B cell (primary cell): ENCODE measurements around the gene KANSL1L. TPM values are rescaled to one million over a fixed set of nuclear protein-coding genes. Genes with fewer than 3 reads are reported as not detected.

ENCODE experiments used
- ATAC-seq: fragments of 200-7000 bp; cut with Tn5 transposase; one replicate; pipeline ENCODE4 v1.10.0; 2021; ENCODE audit warnings: low read depth, mild to moderate bottlenecking, moderate number of reproducible peaks, moderate library complexity
- CTCF ChIA-PET: fragments of 350-600 bp; sonication (Branson Sonifier 250); formaldehyde crosslinking; loops from one replicate; lab custom pipeline; 2021; ENCODE audit warnings: antibody characterized with exemption, inconsistent platforms; lab: Charles Lee
- POLR2A ChIA-PET: fragments of 350-600 bp; sonication (Branson Sonifier 250); formaldehyde crosslinking; loops from one replicate; lab custom pipeline; 2021; ENCODE audit warnings: antibody characterized with exemption; lab: Charles Lee
- DNase-seq: peaks from one replicate; pipeline ENCODE4 v3.0.0; 2013
- H2AFZ ChIP-seq: 2 replicates; pipeline ENCODE4 v1.6.1; 2012; ENCODE audit warnings: mild to moderate bottlenecking, low read depth, low read length; ENCODE audit not compliant: insufficient read depth, poor library complexity, severe bottlenecking
- H3K27ac ChIP-seq, 2 donors: 1 replicate in 1 of 2; 2 replicates in 1 of 2; pipeline ENCODE4 v1.5.1; 2012 to 2013; ENCODE audit warnings: low read length in 2 of 2, mild to moderate bottlenecking in 2 of 2, moderate library complexity in 1 of 2
- H3K27me3 ChIP-seq, 4 experiments: fragments of 200-600 bp in 1 of 4; sonication (generic) in 1 of 4; replicated peaks in 1 of 4; 1 replicate in 2 of 4; 2 replicates in 2 of 4; pipeline versions ENCODE4 v1.6.1 to v1.7.0; 2013 to 2016; ENCODE audit warnings: low read length in 3 of 4, mild to moderate bottlenecking in 2 of 4, mixed read lengths in 1 of 4, moderate library complexity in 1 of 4; ENCODE audit not compliant: insufficient read depth in 4 of 4, control insufficient read depth in 3 of 4; ENCODE audit errors: control extremely low read depth in 1 of 4
- H3K36me3 ChIP-seq, 2 experiments: replicated peaks in 1 of 2; 1 replicate in 1 of 2; 2 replicates in 1 of 2; pipeline versions ENCODE4 v1.6.1 to v1.7.1; 2013; ENCODE audit warnings: low read length in 1 of 2; ENCODE audit not compliant: insufficient read depth in 2 of 2, control insufficient read depth in 1 of 2; ENCODE audit errors: control extremely low read depth in 1 of 2, extremely low read depth in 1 of 2
- H3K4me1 ChIP-seq, 2 donors: fragments of 200-600 bp in 1 of 2; sonication (generic) in 1 of 2; 1 replicate in 1 of 2; 2 replicates in 1 of 2; pipeline versions ENCODE4 v1.5.1 to v1.6.1; 2013 to 2017; ENCODE audit warnings: low read length in 2 of 2; ENCODE audit not compliant: control insufficient read depth in 2 of 2, insufficient read depth in 2 of 2
- H3K4me2 ChIP-seq: replicated peaks from 2 replicates; pipeline ENCODE3; 2012; ENCODE audit warnings: mild to moderate bottlenecking, low read depth, low read length; ENCODE audit not compliant: poor library complexity, severe bottlenecking
- H3K4me3 ChIP-seq, 5 experiments: fragments of 200-600 bp in 1 of 5; sonication (generic) in 1 of 5; 1 replicate in 3 of 5; 2 replicates in 2 of 5; pipeline versions ENCODE4 v1.5.1 to v1.7.0; 2011 to 2016; ENCODE audit warnings: low read length in 4 of 5, mild to moderate bottlenecking in 4 of 5, low read depth in 2 of 5, control low read depth in 1 of 5, moderate library complexity in 1 of 5; ENCODE audit not compliant: insufficient read depth in 1 of 5; ENCODE audit errors: control extremely low read depth in 1 of 5, extremely low read depth in 1 of 5
- H3K79me2 ChIP-seq: fragments of 200-600 bp; sonication (generic); one replicate; pipeline ENCODE4 v1.6.0; 2016; ENCODE audit warnings: low read length; ENCODE audit not compliant: control insufficient read depth, insufficient read depth
- H3K9ac ChIP-seq: fragments of 200-600 bp; sonication (generic); 2 replicates; pipeline ENCODE4 v1.6.1; 2017; ENCODE audit warnings: mild to moderate bottlenecking, low read length, moderate library complexity
- H3K9me3 ChIP-seq, 3 donors: one replicate each; pipeline versions ENCODE4 v1.6.1 to v1.7.1; 2013; ENCODE audit warnings: low read length in 2 of 3; ENCODE audit not compliant: control insufficient read depth in 2 of 3, insufficient read depth in 1 of 3; ENCODE audit errors: control extremely low read depth in 1 of 3
- H4K20me1 ChIP-seq: 2 replicates; pipeline ENCODE4 v1.6.0; 2012; ENCODE audit warnings: mild to moderate bottlenecking, low read length; ENCODE audit not compliant: insufficient read depth, control insufficient read depth, poor library complexity, severe bottlenecking
- H3K27ac Mint-ChIP-seq: one replicate; pipeline ENCODE4 v1.8.0; 2021; ENCODE audit warnings: mixed read lengths
- H3K27me3 Mint-ChIP-seq: one replicate; pipeline ENCODE4 v1.8.0; 2021; ENCODE audit warnings: mixed read lengths
- H3K4me1 Mint-ChIP-seq: one replicate; pipeline ENCODE4 v1.8.0; 2021; ENCODE audit warnings: mixed read lengths
- H3K4me3 Mint-ChIP-seq: one replicate; pipeline ENCODE4 v1.8.0; 2021; ENCODE audit warnings: mixed read lengths
- H3K9me3 Mint-ChIP-seq: one replicate; pipeline ENCODE4 v1.8.0; 2022; ENCODE audit warnings: mixed read lengths; ENCODE audit not compliant: insufficient read depth
- EZH2 ChIP-seq: IDR thresholded peaks from 2 replicates; pipeline ENCODE4 v1.6.1; 2012; ENCODE audit warnings: borderline replicate concordance, low read depth, mild to moderate bottlenecking, moderate library complexity, low read length; ENCODE audit not compliant: insufficient read depth, poor library complexity, severe bottlenecking
- intact Hi-C: fragments of 100-400 bp; cut with micrococcal nuclease; formaldehyde crosslinking; loops from one replicate; pipeline ENCODE4 v1.10.0; 2022
- polyA plus RNA-seq: library from polyadenylated mRNA; depleted of rRNA; stranded (reverse); fragments of >200 nt; gene quantifications from 2 replicates; pipeline ENCODE4 v1.2.3, GENCODE V29; 2012
- total RNA-seq, 2 donors: library from RNA; stranded (reverse); fragments of 120-200 nt in 1 of 2; gene quantifications; 1 replicate in 1 of 2; 2 replicates in 1 of 2; pipeline versions ENCODE4 v1.2.3 to v1.2.4, GENCODE V29; 2013 to 2022
- TF ChIP-seq, protein P1 (sequence below): fragments of 200-600 bp; IDR thresholded peaks from one replicate; pipeline ENCODE4 v1.8.0; 2022; ENCODE audit warnings: antibody characterized with exemption, mild to moderate bottlenecking

KANSL1L gene
- total and polyA plus RNA-seq, 2 donors (not counting 1 experiment from before 2014, with no cell fraction given) = 7.3 to 21.1 TPM

GRCh38 chr2:210147614-210148013, 23.6 kb downstream of the KANSL1L start:
- Histone ChIP-seq H3K9ac (no peak overlapping the region), H2AFZ (no peak overlapping the region), H3K4me2 (no peak overlapping the region), H4K20me1 (no peaks in the 10 kb centered on the region), H3K9me3 (peaks cover 0 to 3% (median 1%) of the 10 kb centered on the region in 3 donors), H3K27me3 (no peaks in the 10 kb centered on the region), H3K36me3 (peaks cover 0 to 5% of the 10 kb centered on the region in 2 experiments), H3K79me2 (peaks cover 24% of the 10 kb centered on the region), H3K4me1 (no peaks in the 10 kb centered on the region), H3K27ac (no peak overlapping the region), H3K4me3 (no peak overlapping the region)
- ChIA-PET POLR2A (no interaction called here), CTCF (no interaction called here)
- intact Hi-C loops = no loop called here
- Mint-ChIP-seq H3K27ac (no peak overlapping the region), H3K4me3 (no peak overlapping the region), H3K4me1 (peaks cover 2% of the 10 kb centered on the region), H3K9me3 (no peaks in the 10 kb centered on the region), H3K27me3 (no peaks in the 10 kb centered on the region)
- TF ChIP-seq, protein P1, sequence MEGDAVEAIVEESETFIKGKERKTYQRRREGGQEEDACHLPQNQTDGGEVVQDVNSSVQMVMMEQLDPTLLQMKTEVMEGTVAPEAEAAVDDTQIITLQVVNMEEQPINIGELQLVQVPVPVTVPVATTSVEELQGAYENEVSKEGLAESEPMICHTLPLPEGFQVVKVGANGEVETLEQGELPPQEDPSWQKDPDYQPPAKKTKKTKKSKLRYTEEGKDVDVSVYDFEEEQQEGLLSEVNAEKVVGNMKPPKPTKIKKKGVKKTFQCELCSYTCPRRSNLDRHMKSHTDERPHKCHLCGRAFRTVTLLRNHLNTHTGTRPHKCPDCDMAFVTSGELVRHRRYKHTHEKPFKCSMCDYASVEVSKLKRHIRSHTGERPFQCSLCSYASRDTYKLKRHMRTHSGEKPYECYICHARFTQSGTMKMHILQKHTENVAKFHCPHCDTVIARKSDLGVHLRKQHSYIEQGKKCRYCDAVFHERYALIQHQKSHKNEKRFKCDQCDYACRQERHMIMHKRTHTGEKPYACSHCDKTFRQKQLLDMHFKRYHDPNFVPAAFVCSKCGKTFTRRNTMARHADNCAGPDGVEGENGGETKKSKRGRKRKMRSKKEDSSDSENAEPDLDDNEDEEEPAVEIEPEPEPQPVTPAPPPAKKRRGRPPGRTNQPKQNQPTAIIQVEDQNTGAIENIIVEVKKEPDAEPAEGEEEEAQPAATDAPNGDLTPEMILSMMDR = no peak
- DNase-seq = no peak
- ATAC-seq = no peak

DNA sequence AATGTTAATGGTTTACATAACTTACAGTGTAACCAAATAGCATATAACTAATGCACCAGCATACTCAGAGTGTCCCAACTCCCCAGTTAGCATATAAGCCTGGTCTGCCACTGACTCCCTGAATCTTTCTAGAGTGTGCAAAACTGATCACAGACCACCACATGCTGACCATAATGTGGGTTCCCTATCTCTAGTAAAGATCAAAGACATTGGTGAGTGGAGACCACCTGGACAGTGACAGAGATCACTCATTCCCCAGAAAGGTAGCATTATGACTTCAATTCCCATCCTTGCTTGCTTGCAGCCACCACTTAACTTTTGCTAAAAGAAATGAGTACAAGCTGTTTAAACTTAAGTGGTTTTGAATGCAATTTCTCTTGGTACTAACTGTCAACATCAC, 39.0 kb downstream of the KANSL1L start:
- H3K4me2 ChIP-seq = no peak overlapping the region
- ChIA-PET POLR2A (no interaction called here), CTCF (no interaction called here)

More for the DNA sequence above, 39.0 kb downstream of the KANSL1L start:
- ATAC-seq (no peak), DNase-seq (no peak)
- no peaks in the 10 kb centered on the region for H4K20me1 ChIP-seq
- no peak overlapping the region for H3K9ac ChIP-seq
- intact Hi-C loops = no loop called here
- H3K9me3 ChIP-seq = no peaks in the 10 kb centered on the region
- Mint-ChIP-seq H3K4me1 (no peaks in the 10 kb centered on the region), H3K27me3 (no peaks in the 10 kb centered on the region), H3K9me3 (no peaks in the 10 kb centered on the region), H3K27ac (no peak overlapping the region), H3K4me3 (no peak overlapping the region)
- H3K27me3 ChIP-seq = no peaks in the 10 kb centered on the region
- no peak overlapping the region for H2AFZ ChIP-seq
- no peaks in the 10 kb centered on the region for H3K4me1 ChIP-seq
- no peaks in the 10 kb centered on the region for H3K79me2 ChIP-seq
- H3K27ac ChIP-seq = no peak overlapping the region
- no peak overlapping the region for H3K4me3 ChIP-seq
- peaks cover 0 to 2% of the 10 kb centered on the region in 2 experiments for H3K36me3 ChIP-seq
- no peak for TF ChIP-seq EZH2
- TF ChIP-seq, protein P1 = no peak
